ENCODE data around the gene MYCL.
"Not testable (repeated sequence)": the region's sequence is repeated elsewhere in the genome, so short reads cannot be mapped to it uniquely, and the experiment has no call there.

MYCL gene

GRCh38 chr1:39877231-39877778, 24.4 kb downstream of the MYCL start:
- Histone ChIP-seq H3K27ac (ENCODE audit: low read depth, low read length) (no peak overlapping the region), H3K27me3 (ENCODE audit: control insufficient read depth in 1 of 2, insufficient read depth in 2 of 2, low read length in 2 of 2) (no peaks in the 10 kb centered on the region), H3K9me3 (ENCODE audit: low read length) (no peaks in the 10 kb centered on the region), H3K9ac (ENCODE audit: low read length) (no peak overlapping the region), H3K4me3 (ENCODE audit: low read depth in 1 of 2, low read length in 2 of 2) (no peak overlapping the region), H3K4me1 (ENCODE audit: insufficient read depth, low read length) (peaks cover 24% of the 10 kb centered on the region), H3K36me3 (ENCODE audit: insufficient read depth, low read length) (no peaks in the 10 kb centered on the region)

- no peaks in the 10 kb centered on the region for H3K9me3 ChIP-seq (ENCODE audit: low read length)
- no peaks in the 10 kb centered on the region for H3K27me3 ChIP-seq (ENCODE audit: control insufficient read depth in 1 of 2, insufficient read depth in 2 of 2, low read length in 2 of 2)
- H3K9ac ChIP-seq (ENCODE audit: low read length) = no peak overlapping the region
- H3K27ac ChIP-seq (ENCODE audit: low read depth, low read length) = no peak overlapping the region
- H3K4me3 ChIP-seq (ENCODE audit: low read depth in 1 of 2, low read length in 2 of 2) = no peak overlapping the region
- peaks cover 12% of the 10 kb centered on the region for H3K4me1 ChIP-seq (ENCODE audit: insufficient read depth, low read length)
- H3K36me3 ChIP-seq (ENCODE audit: insufficient read depth, low read length) = no peaks in the 10 kb centered on the region
Measured at GRCh38 chr1:39876144-39876543, 25.6 kb downstream of the MYCL start.

- no peaks in the 10 kb centered on the region for H3K27me3 ChIP-seq (ENCODE audit: control insufficient read depth in 1 of 2, insufficient read depth in 2 of 2, low read length in 2 of 2)
Measured at GRCh38 chr1:39872698-39873097, 29.0 kb downstream of the MYCL start.

GRCh38 chr1:39871796-39872195, 29.9 kb downstream of the MYCL start:
- Histone ChIP-seq H3K4me1 (ENCODE audit: insufficient read depth, low read length) (no peaks in the 10 kb centered on the region), H3K9ac (ENCODE audit: low read length) (no peak overlapping the region), H3K36me3 (ENCODE audit: insufficient read depth, low read length) (no peaks in the 10 kb centered on the region), H3K4me3 (ENCODE audit: low read depth in 1 of 2, low read length in 2 of 2) (no peak overlapping the region), H3K9me3 (ENCODE audit: low read length) (no peaks in the 10 kb centered on the region), H3K27me3 (ENCODE audit: control insufficient read depth in 1 of 2, insufficient read depth in 2 of 2, low read length in 2 of 2) (no peaks in the 10 kb centered on the region), H3K27ac (ENCODE audit: low read depth, low read length) (no peak overlapping the region)

More at GRCh38 chr1:39872698-39873097, 29.0 kb downstream of the MYCL start:
- Histone ChIP-seq H3K9ac (ENCODE audit: low read length) (no peak overlapping the region), H3K4me3 (ENCODE audit: low read depth in 1 of 2, low read length in 2 of 2) (no peak overlapping the region), H3K27ac (ENCODE audit: low read depth, low read length) (no peak overlapping the region), H3K36me3 (ENCODE audit: insufficient read depth, low read length) (no peaks in the 10 kb centered on the region), H3K4me1 (ENCODE audit: insufficient read depth, low read length) (no peaks in the 10 kb centered on the region), H3K9me3 (ENCODE audit: low read length) (no peaks in the 10 kb centered on the region)

- H3K4me3 ChIP-seq (ENCODE audit: low read depth in 1 of 2, low read length in 2 of 2); H3K4me1 ChIP-seq (ENCODE audit: insufficient read depth, low read length); H3K9ac ChIP-seq (ENCODE audit: low read length); H3K27ac ChIP-seq (ENCODE audit: low read depth, low read length); H3K36me3 ChIP-seq (ENCODE audit: insufficient read depth, low read length); H3K27me3 ChIP-seq (ENCODE audit: control insufficient read depth in 1 of 2, insufficient read depth in 2 of 2, low read length in 2 of 2); H3K9me3 ChIP-seq (ENCODE audit: low read length): not testable (repeated sequence)
Measured at GRCh38 chr1:39871043-39871442, 30.7 kb downstream of the MYCL start.

GRCh38 chr1:39869538-39870112, 32.1 kb downstream of the MYCL start:
- not testable (repeated sequence) for H3K36me3 ChIP-seq (ENCODE audit: insufficient read depth, low read length); H3K9me3 ChIP-seq (ENCODE audit: low read length); H3K27ac ChIP-seq (ENCODE audit: low read depth, low read length); H3K4me1 ChIP-seq (ENCODE audit: insufficient read depth, low read length); H3K4me3 ChIP-seq (ENCODE audit: low read depth in 1 of 2, low read length in 2 of 2); H3K27me3 ChIP-seq (ENCODE audit: control insufficient read depth in 1 of 2, insufficient read depth in 2 of 2, low read length in 2 of 2); H3K9ac ChIP-seq (ENCODE audit: low read length)

GRCh38 chr1:39866767-39867166, 35.0 kb downstream of the MYCL start:
- H3K9ac ChIP-seq (ENCODE audit: low read length) = no peak overlapping the region
- H3K4me1 ChIP-seq (ENCODE audit: insufficient read depth, low read length) = no peaks in the 10 kb centered on the region
- H3K36me3 ChIP-seq (ENCODE audit: insufficient read depth, low read length) = no peaks in the 10 kb centered on the region
- no peak overlapping the region for H3K4me3 ChIP-seq (ENCODE audit: low read depth in 1 of 2, low read length in 2 of 2)
- no peaks in the 10 kb centered on the region for H3K9me3 ChIP-seq (ENCODE audit: low read length)
- no peak overlapping the region for H3K27ac ChIP-seq (ENCODE audit: low read depth, low read length)
- no peaks in the 10 kb centered on the region for H3K27me3 ChIP-seq (ENCODE audit: control insufficient read depth in 1 of 2, insufficient read depth in 2 of 2, low read length in 2 of 2)

GRCh38 chr1:39865762-39866161, 36.0 kb downstream of the MYCL start:
- Histone ChIP-seq H3K27me3 (ENCODE audit: control insufficient read depth in 1 of 2, insufficient read depth in 2 of 2, low read length in 2 of 2) (no peaks in the 10 kb centered on the region), H3K36me3 (ENCODE audit: insufficient read depth, low read length) (no peaks in the 10 kb centered on the region), H3K9me3 (ENCODE audit: low read length) (no peaks in the 10 kb centered on the region), H3K27ac (ENCODE audit: low read depth, low read length) (no peak overlapping the region), H3K4me3 (ENCODE audit: low read depth in 1 of 2, low read length in 2 of 2) (no peak overlapping the region), H3K4me1 (ENCODE audit: insufficient read depth, low read length) (no peaks in the 10 kb centered on the region), H3K9ac (ENCODE audit: low read length) (no peak overlapping the region)

- H3K9me3 ChIP-seq (ENCODE audit: low read length) = no peaks in the 10 kb centered on the region
Measured at GRCh38 chr1:39863177-39863576, 38.5 kb downstream of the MYCL start.

GRCh38 chr1:39861003-39861402, 40.7 kb downstream of the MYCL start:
- Histone ChIP-seq H3K36me3 (ENCODE audit: insufficient read depth, low read length) (no peaks in the 10 kb centered on the region), H3K27me3 (ENCODE audit: control insufficient read depth in 1 of 2, insufficient read depth in 2 of 2, low read length in 2 of 2) (no peaks in the 10 kb centered on the region), H3K4me3 (ENCODE audit: low read depth in 1 of 2, low read length in 2 of 2) (no peak overlapping the region), H3K9ac (ENCODE audit: low read length) (no peak overlapping the region), H3K27ac (ENCODE audit: low read depth, low read length) (no peak overlapping the region), H3K4me1 (ENCODE audit: insufficient read depth, low read length) (no peaks in the 10 kb centered on the region), H3K9me3 (ENCODE audit: low read length) (no peaks in the 10 kb centered on the region)

More at GRCh38 chr1:39863177-39863576, 38.5 kb downstream of the MYCL start:
- no peak overlapping the region for H3K4me3 ChIP-seq (ENCODE audit: low read depth in 1 of 2, low read length in 2 of 2)
- H3K36me3 ChIP-seq (ENCODE audit: insufficient read depth, low read length) = no peaks in the 10 kb centered on the region
- H3K9ac ChIP-seq (ENCODE audit: low read length) = no peak overlapping the region
- no peak overlapping the region for H3K27ac ChIP-seq (ENCODE audit: low read depth, low read length)
- no peaks in the 10 kb centered on the region for H3K4me1 ChIP-seq (ENCODE audit: insufficient read depth, low read length)
- H3K27me3 ChIP-seq (ENCODE audit: control insufficient read depth in 1 of 2, insufficient read depth in 2 of 2, low read length in 2 of 2) = no peaks in the 10 kb centered on the region

GRCh38 chr1:39859859-39860812, 41.6 kb downstream of the MYCL start:
- H3K9me3 ChIP-seq (ENCODE audit: low read length) = no peaks in the 10 kb centered on the region
- no peaks in the 10 kb centered on the region for H3K36me3 ChIP-seq (ENCODE audit: insufficient read depth, low read length)
- no peak overlapping the region for H3K27ac ChIP-seq (ENCODE audit: low read depth, low read length)
- no peaks in the 10 kb centered on the region for H3K27me3 ChIP-seq (ENCODE audit: control insufficient read depth in 1 of 2, insufficient read depth in 2 of 2, low read length in 2 of 2)
- no peaks in the 10 kb centered on the region for H3K4me1 ChIP-seq (ENCODE audit: insufficient read depth, low read length)
- no peak overlapping the region for H3K9ac ChIP-seq (ENCODE audit: low read length)
- H3K4me3 ChIP-seq (ENCODE audit: low read depth in 1 of 2, low read length in 2 of 2) = no peak overlapping the region

All from muscle layer of colon (tissue), 2 donors.